Measurements from ENCODE around the gene TRPV4.

The TRPV4 gene

DNA sequence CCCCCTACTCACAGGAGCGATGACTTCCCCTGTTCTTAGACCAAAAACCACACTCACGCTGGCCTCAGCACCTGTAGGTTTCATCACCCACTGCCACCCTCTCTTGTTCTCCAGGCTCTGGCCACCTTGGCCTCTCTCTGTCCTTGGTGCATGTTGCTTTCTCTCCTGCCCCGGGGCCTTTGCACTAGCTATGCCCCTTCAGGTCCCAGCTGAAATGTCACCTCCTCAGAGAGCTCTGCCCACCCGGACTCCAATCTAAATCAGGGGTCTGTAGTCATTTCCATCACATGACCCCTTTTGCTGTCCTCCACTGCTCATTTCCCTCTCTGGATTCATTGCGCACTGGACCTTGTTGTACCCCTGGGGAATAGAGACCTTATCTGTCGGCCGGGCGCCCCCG lies 8.2 kb upstream of the TRPV4 start:
- Mint-ChIP-seq H3K4me1 (peaks cover 11% of the 10 kb centered on the region), H3K9me3 (no peaks in the 10 kb centered on the region), H3K27me3 (no peaks in the 10 kb centered on the region), H3K36me3 (no peaks in the 10 kb centered on the region), H3K4me3 (no peak overlapping the region), H3K27ac (no peak overlapping the region)

DNA sequence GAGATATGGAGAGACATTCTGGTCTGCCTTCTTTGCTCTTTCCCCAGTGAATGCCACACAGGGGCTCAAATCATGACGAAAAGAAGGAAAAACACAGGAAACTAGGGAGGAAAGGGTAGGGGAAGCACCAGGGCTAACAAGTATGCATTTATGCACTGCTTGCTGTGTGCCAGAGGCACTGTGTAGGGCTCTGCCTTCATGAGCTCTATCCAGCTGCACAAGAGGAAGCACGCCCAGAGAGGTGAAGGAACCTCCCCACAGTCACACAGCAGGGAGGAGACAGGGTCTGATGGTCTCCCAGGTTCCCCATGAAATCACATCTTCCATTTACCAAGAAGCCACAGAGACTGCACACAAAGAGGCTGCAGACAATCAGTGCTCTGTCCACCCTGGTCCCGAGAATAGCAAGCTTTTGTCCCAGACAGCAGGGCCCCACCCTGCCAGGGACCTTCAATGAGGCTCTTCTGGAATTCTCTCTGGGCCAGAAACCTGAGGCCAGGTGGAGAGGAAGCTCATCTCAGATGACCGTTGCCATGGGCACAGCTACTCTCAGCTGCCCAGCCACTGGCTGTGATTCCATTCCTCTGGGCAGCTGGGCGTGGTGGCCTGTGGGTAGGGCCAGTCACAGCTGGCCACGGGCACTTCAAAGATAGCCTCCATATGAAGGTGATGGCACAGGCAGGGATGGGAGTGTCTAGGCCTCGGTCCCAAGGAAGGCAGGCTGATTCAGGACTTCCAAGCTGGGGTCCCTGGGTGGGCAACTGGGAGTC lies 7.3 kb upstream of the TRPV4 start:
- no peaks in the 10 kb centered on the region for H3K36me3 Mint-ChIP-seq
- H3K9me3 Mint-ChIP-seq, result no peaks in the 10 kb centered on the region
- peaks cover 7% of the 10 kb centered on the region for H3K4me1 Mint-ChIP-seq
- H3K4me3 Mint-ChIP-seq, result no peak overlapping the region
- H3K27me3 Mint-ChIP-seq, result no peaks in the 10 kb centered on the region
- H3K27ac Mint-ChIP-seq, result no peak overlapping the region

DNA sequence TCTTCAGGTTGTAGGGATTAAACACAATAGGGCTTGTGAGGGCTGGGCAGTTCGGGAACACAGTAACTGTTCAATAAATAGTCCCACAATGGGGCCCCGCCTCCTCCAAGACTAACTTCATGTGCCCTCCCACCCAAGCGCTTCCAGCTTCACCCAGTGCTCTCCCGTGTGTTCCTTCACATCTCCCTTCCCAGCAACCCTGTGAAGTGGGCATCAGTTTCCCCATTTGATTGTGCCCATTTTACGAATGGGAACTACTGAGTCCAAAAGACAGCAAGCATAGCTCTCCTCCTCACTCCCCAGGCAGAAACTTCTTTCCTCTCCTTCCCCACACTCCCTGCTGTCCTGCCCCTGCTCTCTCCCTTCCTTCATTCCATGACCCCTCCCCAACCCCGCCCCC lies 6.2 kb upstream of the TRPV4 start:
- Mint-ChIP-seq H3K27ac (peak overlapping the region; percentile 65), H3K9me3 (no peaks in the 10 kb centered on the region)

DNA sequence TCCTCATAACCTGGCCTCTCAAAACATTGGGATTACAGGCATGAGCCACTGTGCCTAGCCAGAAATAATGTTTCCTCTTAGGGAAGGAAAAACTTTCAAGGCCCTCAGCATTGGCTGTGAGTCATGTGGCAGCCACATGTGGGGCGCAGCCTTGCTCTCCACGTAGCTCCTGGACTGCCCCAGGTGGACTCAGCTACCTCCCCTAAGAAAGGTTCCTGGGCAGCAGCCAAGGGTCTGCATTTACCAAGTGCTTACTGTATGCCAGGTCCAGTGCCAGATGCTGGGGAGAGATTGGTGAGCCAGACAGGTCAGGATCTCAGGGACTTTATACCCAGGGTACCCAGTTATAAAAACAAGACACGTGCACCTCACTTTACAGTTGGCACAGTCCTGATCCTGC lies 3.7 kb upstream of the TRPV4 start:
- no peak overlapping the region for H3K27ac Mint-ChIP-seq
- H3K36me3 Mint-ChIP-seq, result no peaks in the 10 kb centered on the region
- no peak overlapping the region for H3K4me3 Mint-ChIP-seq
- H3K9me3 Mint-ChIP-seq, result no peaks in the 10 kb centered on the region
- H3K4me1 Mint-ChIP-seq, result peaks cover 11% of the 10 kb centered on the region
- H3K27me3 Mint-ChIP-seq, result peaks cover 7% of the 10 kb centered on the region

More for the DNA sequence above, 6.2 kb upstream of the TRPV4 start:
- Mint-ChIP-seq H3K36me3 (no peaks in the 10 kb centered on the region), H3K27me3 (no peaks in the 10 kb centered on the region), H3K4me1 (peaks cover 7% of the 10 kb centered on the region), H3K4me3 (no peak overlapping the region)

DNA sequence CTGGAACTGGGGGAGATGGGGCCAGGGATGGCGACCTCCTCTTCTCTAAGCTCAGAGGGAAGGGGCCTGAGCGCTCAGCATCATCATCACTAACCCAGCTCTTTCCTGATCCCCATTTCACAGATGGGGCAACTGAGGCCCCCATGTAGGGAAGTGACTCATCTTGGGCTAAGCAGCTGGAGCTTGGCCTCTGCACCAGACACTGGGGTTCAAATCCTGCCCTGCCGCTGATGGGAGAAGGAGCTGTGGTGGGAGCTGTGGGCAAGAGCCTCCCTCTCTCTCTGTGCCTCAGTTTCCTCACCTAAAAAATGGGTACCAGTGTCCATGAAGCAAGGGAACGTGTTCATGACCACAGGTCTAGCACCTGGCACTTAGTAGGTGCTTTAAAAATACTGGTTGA lies 2.6 kb upstream of the TRPV4 start:
- Mint-ChIP-seq H3K4me1 (peaks cover 11% of the 10 kb centered on the region), H3K27ac (no peak overlapping the region), H3K27me3 (peaks cover 15% of the 10 kb centered on the region), H3K9me3 (no peaks in the 10 kb centered on the region), H3K36me3 (no peaks in the 10 kb centered on the region), H3K4me3 (no peak overlapping the region)

DNA sequence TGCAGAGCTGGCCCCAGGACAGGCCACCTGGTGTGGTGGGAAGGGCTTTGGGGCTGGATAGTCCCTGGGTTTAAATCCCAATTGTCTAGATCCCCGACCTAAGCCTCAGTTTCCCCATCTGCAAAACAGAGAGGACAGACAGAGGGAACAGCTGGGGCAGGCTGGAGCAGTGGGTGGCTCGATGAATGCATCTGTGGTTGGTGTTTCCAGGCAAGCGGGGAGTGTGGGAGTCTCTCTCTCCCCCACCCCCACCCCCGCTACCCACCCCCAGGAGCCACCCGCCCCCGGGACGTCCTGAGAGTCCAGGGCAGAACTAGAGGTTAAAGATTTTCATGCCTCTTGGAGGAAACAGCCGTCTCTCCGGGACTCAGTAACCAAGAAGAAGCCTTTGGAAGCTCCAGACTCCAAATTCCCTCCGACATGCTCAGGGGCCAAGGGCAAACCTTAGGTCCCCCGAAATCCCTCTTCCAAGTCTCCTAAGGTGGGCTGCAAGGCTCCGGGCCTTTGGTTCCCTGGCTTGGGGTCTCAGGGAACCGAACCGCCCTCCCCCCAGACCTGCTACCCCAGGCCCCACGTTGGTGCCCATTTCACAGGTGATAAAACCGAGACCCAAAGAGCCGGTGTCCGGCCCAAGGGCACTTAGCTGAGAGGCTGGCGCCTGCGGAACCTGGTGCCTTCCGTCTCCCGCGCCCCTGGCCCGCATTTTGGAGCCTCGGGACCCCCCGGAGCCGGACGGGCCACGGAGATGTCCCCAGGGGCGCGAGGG lies 474 bp downstream of the TRPV4 start:
- no peaks in the 10 kb centered on the region for H3K36me3 Mint-ChIP-seq
- H3K4me3 Mint-ChIP-seq, result no peak overlapping the region

DNA sequence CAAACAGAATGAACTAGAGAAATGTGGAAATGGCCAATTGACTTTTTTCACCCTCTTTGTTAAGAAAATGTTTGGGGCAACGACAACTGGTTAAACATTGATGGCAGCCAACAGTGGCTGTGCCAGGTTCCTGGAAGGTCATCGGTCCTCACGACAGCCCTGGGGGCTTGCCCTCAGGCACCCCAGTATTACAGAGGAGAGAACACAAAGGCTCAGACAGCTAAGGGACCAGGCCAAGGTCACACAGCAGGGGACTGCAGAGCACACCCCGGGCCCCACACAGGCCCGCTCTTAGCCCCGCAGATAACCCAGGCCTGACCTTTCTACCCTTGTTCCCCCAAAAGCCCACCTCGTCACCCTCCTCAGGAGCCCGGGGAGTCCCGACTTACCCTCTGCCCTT lies 1.3 kb downstream of the TRPV4 start:
- H3K4me3 Mint-ChIP-seq, result no peak overlapping the region
- H3K27ac Mint-ChIP-seq, result no peak overlapping the region
- H3K36me3 Mint-ChIP-seq, result no peaks in the 10 kb centered on the region
- H3K4me1 Mint-ChIP-seq, result peaks cover 4% of the 10 kb centered on the region
- H3K27me3 Mint-ChIP-seq, result peaks cover 18% of the 10 kb centered on the region
- H3K9me3 Mint-ChIP-seq, result no peaks in the 10 kb centered on the region

More for the DNA sequence above, 474 bp downstream of the TRPV4 start:
- Mint-ChIP-seq H3K4me1 (peaks cover 4% of the 10 kb centered on the region), H3K27ac (no peak overlapping the region), H3K9me3 (no peaks in the 10 kb centered on the region), H3K27me3 (peaks cover 16% of the 10 kb centered on the region)

DNA sequence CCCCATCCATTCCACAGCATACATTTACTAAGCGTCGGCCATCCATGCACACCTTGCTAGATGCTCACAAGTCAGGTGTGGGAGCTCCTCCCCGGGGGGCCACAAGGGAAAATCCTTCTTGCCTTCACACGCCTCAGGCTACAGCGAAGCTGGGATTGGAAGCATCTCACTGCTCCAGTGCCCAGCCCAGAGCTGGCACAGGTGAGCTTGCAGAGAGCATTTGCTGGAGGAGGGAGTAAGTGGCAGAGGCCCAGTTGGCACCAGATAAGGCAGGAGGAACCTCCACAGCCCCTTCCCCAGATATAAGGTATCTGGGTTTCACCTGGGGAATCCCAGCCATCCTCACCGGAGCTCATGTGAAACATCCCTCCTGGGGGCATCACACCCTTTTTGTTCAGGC lies 1.8 kb downstream of the TRPV4 start:
- Mint-ChIP-seq H3K27ac (no peak overlapping the region), H3K27me3 (peaks cover 18% of the 10 kb centered on the region), H3K9me3 (no peaks in the 10 kb centered on the region), H3K4me3 (no peak overlapping the region), H3K36me3 (no peaks in the 10 kb centered on the region), H3K4me1 (peaks cover 4% of the 10 kb centered on the region)

DNA sequence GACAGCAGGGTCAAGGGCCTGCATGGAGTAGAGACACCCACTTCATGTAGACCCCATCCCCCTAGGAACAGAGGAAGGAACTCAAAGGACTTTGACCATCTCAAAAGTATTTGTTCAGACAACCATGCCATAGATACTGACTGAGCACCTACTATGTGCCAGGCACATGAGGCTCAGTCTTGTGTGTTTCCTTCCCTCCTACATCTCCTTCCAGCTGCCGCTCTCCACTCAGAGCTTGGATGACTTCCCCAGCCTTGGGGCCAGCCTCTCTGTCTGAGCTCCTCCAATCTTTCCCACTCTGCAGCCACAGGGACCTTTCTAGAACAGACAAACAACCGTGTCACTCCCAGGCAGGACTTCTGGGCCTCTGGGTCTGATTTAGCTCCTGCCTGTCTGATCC lies 2.5 kb downstream of the TRPV4 start:
- peaks cover 18% of the 10 kb centered on the region for H3K27me3 Mint-ChIP-seq
- no peaks in the 10 kb centered on the region for H3K9me3 Mint-ChIP-seq
- no peak overlapping the region for H3K4me3 Mint-ChIP-seq
- peak overlapping the region; percentile 68 for H3K27ac Mint-ChIP-seq
- H3K36me3 Mint-ChIP-seq, result no peaks in the 10 kb centered on the region
- H3K4me1 Mint-ChIP-seq, result peaks cover 4% of the 10 kb centered on the region

DNA sequence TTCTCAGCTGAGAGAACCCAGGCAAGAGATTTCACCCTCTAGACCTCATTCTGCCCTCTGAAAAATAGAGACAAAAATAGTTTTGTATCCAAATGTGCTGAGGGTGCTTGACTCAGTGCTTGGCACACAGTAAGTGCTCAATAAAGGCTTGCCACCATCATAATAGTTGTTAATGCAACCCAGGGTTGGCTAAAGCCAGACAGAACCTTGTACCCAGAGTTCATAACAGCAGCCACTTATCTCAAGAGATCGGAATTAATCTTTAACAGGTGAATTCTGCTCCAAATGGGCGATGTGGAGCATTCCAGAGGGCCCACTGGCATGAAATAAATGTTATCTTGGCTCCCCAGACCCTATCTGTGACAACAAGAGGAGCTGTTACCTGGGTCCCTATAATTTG lies 2.9 kb downstream of the TRPV4 start:
- H3K4me1 Mint-ChIP-seq, result peaks cover 4% of the 10 kb centered on the region
- no peak overlapping the region for H3K4me3 Mint-ChIP-seq

DNA sequence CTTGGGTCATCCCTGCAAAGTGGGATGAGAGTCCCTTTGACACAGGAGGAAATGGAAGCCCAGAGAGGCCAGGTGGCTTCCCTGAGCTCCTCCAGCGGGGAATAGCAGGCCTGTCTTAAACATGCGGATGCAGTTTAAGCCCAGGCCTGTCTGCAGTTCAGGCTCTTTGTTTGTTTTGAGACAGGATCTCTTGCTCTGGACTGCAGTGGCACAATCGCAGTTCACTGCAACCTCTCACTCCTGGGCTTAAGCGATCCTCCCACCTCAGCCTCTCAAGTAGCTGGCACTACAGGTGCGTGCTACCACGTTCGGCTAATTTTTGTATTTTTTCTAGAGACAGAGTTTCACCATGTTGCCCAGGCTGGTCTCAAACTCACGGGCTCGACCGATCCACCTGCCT lies 3.5 kb downstream of the TRPV4 start:
- H3K9me3 Mint-ChIP-seq, result no peaks in the 10 kb centered on the region
- no peak overlapping the region for H3K27ac Mint-ChIP-seq
- no peaks in the 10 kb centered on the region for H3K36me3 Mint-ChIP-seq
- H3K27me3 Mint-ChIP-seq, result peaks cover 18% of the 10 kb centered on the region
- H3K4me3 Mint-ChIP-seq, result no peak overlapping the region
- peaks cover 4% of the 10 kb centered on the region for H3K4me1 Mint-ChIP-seq

More for the DNA sequence above, 2.9 kb downstream of the TRPV4 start:
- Mint-ChIP-seq H3K27ac (no peak overlapping the region), H3K27me3 (peaks cover 18% of the 10 kb centered on the region), H3K36me3 (no peaks in the 10 kb centered on the region), H3K9me3 (no peaks in the 10 kb centered on the region)

DNA sequence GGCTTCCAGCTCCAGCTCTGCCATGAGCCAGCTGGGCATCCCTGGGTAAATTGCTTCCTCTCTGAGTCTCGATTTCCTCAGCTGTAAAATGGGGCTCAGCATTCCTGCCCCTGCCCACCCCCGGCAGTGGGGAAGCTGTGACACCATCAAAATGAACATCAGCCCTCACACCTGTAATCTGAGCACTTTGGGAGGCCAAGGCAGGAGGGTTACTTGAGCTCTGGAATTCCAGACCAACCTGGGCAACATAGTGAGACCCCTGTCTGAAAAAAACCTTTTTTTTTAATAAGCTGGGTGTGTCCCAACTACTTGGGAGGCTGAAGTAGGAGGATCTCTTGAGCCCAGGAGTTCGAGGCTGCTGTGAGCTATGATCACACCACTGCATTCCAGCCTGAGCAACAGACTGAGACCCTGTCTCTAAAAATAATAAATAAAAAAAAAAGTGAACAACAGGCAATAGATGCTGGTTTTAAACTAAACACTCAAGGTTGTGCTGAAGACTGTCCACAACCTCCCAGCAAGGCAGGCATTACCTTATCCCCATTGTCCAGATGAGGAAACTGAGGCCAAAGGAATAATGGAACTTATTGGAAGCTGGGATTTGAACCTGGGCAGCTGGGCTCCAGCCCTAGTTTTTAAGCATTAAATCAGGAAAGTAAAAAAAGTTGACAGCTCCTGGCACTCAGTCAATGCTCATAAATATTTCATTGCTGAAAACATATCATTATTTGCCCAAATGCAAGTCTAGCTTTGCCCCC lies 4.3 kb downstream of the TRPV4 start:
- Mint-ChIP-seq H3K4me3 (no peak overlapping the region), H3K9me3 (no peaks in the 10 kb centered on the region), H3K4me1 (peaks cover 4% of the 10 kb centered on the region), H3K27me3 (peaks cover 18% of the 10 kb centered on the region), H3K27ac (no peak overlapping the region), H3K36me3 (no peaks in the 10 kb centered on the region)

DNA sequence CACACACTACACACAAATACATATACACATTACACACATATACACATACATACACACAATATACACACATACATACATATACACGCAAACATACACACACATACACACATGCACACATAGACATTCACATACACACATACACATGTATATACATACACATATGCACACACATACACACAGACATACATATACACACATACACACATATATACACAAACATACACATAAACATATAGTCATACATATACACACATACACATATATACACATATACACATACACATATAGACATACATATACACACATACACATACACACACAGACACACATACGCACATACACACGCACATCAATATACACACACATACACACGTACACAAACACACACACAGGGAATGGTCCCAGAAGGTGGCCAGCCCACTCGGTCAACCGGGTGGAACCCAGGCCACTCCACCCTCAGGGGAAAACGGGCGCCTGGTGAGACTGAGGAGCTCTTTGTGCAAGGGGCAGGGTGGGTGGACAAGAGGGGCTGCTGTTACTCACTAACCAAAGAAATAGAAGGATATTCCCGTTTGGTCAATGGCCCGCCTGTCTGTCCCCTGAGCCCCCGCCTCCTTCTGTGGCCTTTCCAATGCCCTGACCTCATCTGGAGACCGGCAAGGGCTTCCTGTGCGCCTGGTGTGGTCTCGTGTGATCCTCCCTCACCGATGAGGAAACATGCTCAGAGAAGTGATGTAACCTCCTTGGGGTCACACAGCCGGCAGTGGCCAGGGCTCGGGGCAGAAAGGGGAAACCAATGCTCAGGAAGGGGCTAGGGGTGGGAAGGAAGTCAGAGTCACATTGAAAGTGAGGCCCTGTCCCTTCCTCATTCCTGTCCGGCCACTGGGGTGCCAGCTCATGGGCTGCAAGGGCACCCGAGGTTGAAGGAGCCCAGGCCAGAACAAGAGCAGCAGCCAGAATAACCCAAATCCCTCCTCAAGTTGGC lies 5.3 kb downstream of the TRPV4 start:
- Mint-ChIP-seq H3K27me3 (peaks cover 13% of the 10 kb centered on the region), H3K27ac (no peak overlapping the region), H3K4me3 (no peak overlapping the region), H3K36me3 (no peaks in the 10 kb centered on the region), H3K4me1 (no peaks in the 10 kb centered on the region), H3K9me3 (no peaks in the 10 kb centered on the region)

DNA sequence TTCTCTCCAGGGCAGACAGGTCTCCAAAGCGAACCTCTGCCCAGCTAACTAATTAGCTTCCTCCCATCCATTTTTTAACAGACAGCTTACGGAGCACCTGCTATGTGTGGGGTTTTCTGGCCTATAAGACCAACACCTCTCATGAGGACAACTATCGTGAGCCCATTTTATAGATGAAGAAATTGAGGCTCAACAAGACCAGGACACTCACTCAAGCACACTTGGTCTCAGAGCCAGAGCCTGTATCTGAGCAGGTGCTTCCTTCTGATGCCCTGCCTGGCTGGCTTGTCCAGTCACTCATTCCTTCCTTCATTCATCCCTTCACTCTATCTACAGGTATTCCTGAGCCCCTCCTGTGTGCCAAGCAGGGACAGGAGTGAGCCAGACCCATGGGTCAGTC lies 6.1 kb downstream of the TRPV4 start:
- Mint-ChIP-seq H3K27me3 (peaks cover 12% of the 10 kb centered on the region), H3K4me1 (no peaks in the 10 kb centered on the region), H3K4me3 (no peak overlapping the region), H3K36me3 (no peaks in the 10 kb centered on the region), H3K9me3 (no peaks in the 10 kb centered on the region), H3K27ac (no peak overlapping the region)

DNA sequence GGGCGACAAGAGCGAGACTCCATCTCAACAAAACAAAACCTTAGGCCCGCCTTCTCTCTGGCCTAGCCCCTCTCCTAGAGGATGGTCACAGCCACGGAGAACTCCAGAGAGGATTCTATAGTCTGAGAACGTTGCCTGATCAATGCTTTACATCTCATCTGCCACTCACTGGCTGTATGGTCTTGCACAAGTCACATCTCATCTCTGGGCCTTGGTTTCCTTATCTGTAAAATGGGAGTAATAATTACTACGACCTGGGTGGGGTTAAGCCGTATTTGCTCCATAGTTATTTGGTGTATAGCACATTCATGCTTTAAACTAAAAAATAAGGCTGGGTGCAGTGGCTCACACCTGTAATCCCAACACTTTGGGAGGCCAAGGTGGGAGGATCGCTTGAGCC lies 8.5 kb downstream of the TRPV4 start:
- Mint-ChIP-seq H3K27ac (no peak overlapping the region), H3K9me3 (no peaks in the 10 kb centered on the region), H3K27me3 (peaks cover 2% of the 10 kb centered on the region), H3K36me3 (no peaks in the 10 kb centered on the region), H3K4me3 (no peak overlapping the region), H3K4me1 (no peaks in the 10 kb centered on the region)

Measured in activated naive CD4-positive, alpha-beta T cell treated with anti-CD3 and anti-CD28 coated beads, Interleukin-2, amount 50 U/mL, for 24 hours (primary cell).